K562 (cell line): ENCODE data around the gene GNG7. TPM values are rescaled to one million over a fixed set of nuclear protein-coding genes. Genes with fewer than 3 reads are reported as not detected.

Source experiments
- ATAC-seq: fragments of 200-7000 bp; cut with Tn5 transposase; 3 replicates; pipeline ENCODE4 v1.9.1; 2020; ENCODE audit warnings: moderate library complexity
- BruUV-seq: library from RNA; stranded (reverse); fragments of 400-500 nt; replicated peaks from 2 replicates; lab custom pipeline; 2021; lab: Mats Ljungman, UMichigan
- CTCF ChIA-PET: fragments of 300-600 bp; formaldehyde crosslinking; extraction: SDS; loops from one replicate; lab custom pipeline; 2021; ENCODE audit warnings: low intra/inter-chr PET ratio; lab: Yijun Ruan, JAX
- POLR2A ChIA-PET: fragments of 300-600, 350-650 bp; sonication (Branson Sonifier 250); formaldehyde crosslinking; extraction: SDS; loops from one replicate; lab custom pipeline; 2021; ENCODE audit warnings: antibody characterized with exemption, inconsistent platforms; lab: Yijun Ruan, JAX
- DNase-seq, 4 experiments: peaks; one replicate each; pipeline versions ENCODE4 v3.0.0 to v3.0.0-alpha.2; 2011 to 2018; ENCODE audit warnings: low spot score in 3 of 4, mixed read lengths in 3 of 4; ENCODE audit errors: extremely low read depth in 1 of 4
- FAIRE-seq: peaks from 2 replicates; lab custom pipeline; 2011; peaks lifted over from hg19 to GRCh38; lab: Jason Lieb, UNC
- H2AFZ ChIP-seq: 2 replicates; pipeline ENCODE4 v1.6.0; 2011; ENCODE audit warnings: low read depth, low read length, control low read depth, inconsistent platforms
- H3K27ac ChIP-seq: fragments of 200-600 bp; 3 replicates; pipeline ENCODE4 v1.8.0; 2011; ENCODE audit warnings: low read depth, mild to moderate bottlenecking, control low read depth, inconsistent platforms, low read length, moderate library complexity, mixed read lengths; ENCODE audit errors: extremely low read depth
- H3K27me3 ChIP-seq, 2 experiments: fragments of 300-600 bp in 1 of 2; 2 replicates in 1 of 2; 3 replicates in 1 of 2; pipeline versions ENCODE4 v1.6.0 to v1.8.0; 2011; ENCODE audit warnings: inconsistent platforms in 2 of 2, low read length in 2 of 2, mild to moderate bottlenecking in 1 of 2, mixed read lengths in 1 of 2, moderate library complexity in 1 of 2; ENCODE audit not compliant: control insufficient read depth in 2 of 2, insufficient read depth in 2 of 2
- H3K36me3 ChIP-seq: fragments of 300-600 bp; 3 replicates; pipeline ENCODE4 v1.8.0; 2011; ENCODE audit warnings: mild to moderate bottlenecking, low read length, inconsistent platforms; ENCODE audit not compliant: control insufficient read depth, insufficient read depth
- H3K4me1 ChIP-seq, 2 experiments: fragments of 200-600 bp in 1 of 2; replicated peaks in 1 of 2; 2 replicates in 1 of 2; 3 replicates in 1 of 2; pipeline versions ENCODE4 v1.5.1 to v1.8.0; 2011; ENCODE audit warnings: inconsistent platforms in 2 of 2, low read length in 2 of 2, mild to moderate bottlenecking in 1 of 2, mixed read lengths in 1 of 2, moderate library complexity in 1 of 2; ENCODE audit not compliant: control insufficient read depth in 2 of 2, insufficient read depth in 2 of 2
- H3K4me2 ChIP-seq: 2 replicates; pipeline ENCODE4 v1.6.1; 2011; ENCODE audit warnings: low read length, control low read depth, inconsistent platforms, mixed read lengths; ENCODE audit not compliant: insufficient read depth
- H3K4me3 ChIP-seq: fragments of 200-600 bp; sonication (generic), shearing (Covaris generic); 2 replicates; pipeline ENCODE4 v1.5.1; 2016; ENCODE audit warnings: control low read depth, inconsistent platforms
- H3K79me2 ChIP-seq: fragments of 200-600 bp; 3 replicates; pipeline ENCODE4 v1.8.0; 2011; ENCODE audit warnings: low read length, inconsistent platforms; ENCODE audit not compliant: control insufficient read depth, insufficient read depth
- H3K9ac ChIP-seq, 2 experiments: 2 replicates each; pipeline versions ENCODE4 v1.6.0 to v1.6.1; 2011; ENCODE audit warnings: low read depth in 2 of 2, low read length in 2 of 2, control low read depth in 1 of 2, inconsistent platforms in 1 of 2, mild to moderate bottlenecking in 1 of 2, mixed read lengths in 1 of 2; ENCODE audit not compliant: insufficient read depth in 1 of 2
- H3K9me1 ChIP-seq: one replicate; pipeline ENCODE4 v1.6.0; 2011; ENCODE audit warnings: inconsistent platforms, mild to moderate bottlenecking, low read length, moderate library complexity; ENCODE audit not compliant: control insufficient read depth, insufficient read depth
- H3K9me3 ChIP-seq: replicated peaks from 2 replicates; pipeline ENCODE4 v1.5.1; 2011; ENCODE audit warnings: low read depth, low read length, inconsistent platforms; ENCODE audit not compliant: control insufficient read depth, insufficient read depth
- H4K20me1 ChIP-seq: replicated peaks from 2 replicates; pipeline ENCODE4 v1.6.1; 2011; ENCODE audit warnings: low read length, inconsistent platforms, mixed read lengths; ENCODE audit not compliant: control insufficient read depth, insufficient read depth
- BCOR ChIP-seq: fragments of 450-650 bp; IDR thresholded peaks from 2 replicates; pipeline ENCODE4 v1.6.1; 2016
- MBD2 ChIP-seq: sonication (generic); IDR thresholded peaks from 2 replicates; pipeline ENCODE4 v1.6.1; 2016; ENCODE audit warnings: low read depth, borderline replicate concordance
- NFIC ChIP-seq: fragments of 450-650 bp; IDR thresholded peaks from 2 replicates; pipeline ENCODE4 v1.6.1; 2017; ENCODE audit warnings: mild to moderate bottlenecking, inconsistent platforms
- RBM25 ChIP-seq: fragments of 200-400 bp; formaldehyde crosslinking; IDR thresholded peaks from 2 replicates; pipeline ENCODE4 v1.6.1; 2018; ENCODE audit warnings: low read length, low read depth, moderate library complexity; ENCODE audit not compliant: severe bottlenecking
- TRIM28 ChIP-seq: fragments of 450-650 bp; IDR thresholded peaks from 2 replicates; pipeline ENCODE4 v1.6.1; 2017
- ZNF134 ChIP-seq: fragments of 250-450 bp; sonication (Bioruptor Pico); conservative IDR thresholded peaks from 2 replicates; pipeline ENCODE4 v1.4.0; 2020
- WGBS: fragments of 100-300 bp; shearing (Covaris generic); methylation state at CpG from one replicate; pipeline ENCODE4 v1.1.6; 2016; ENCODE audit warnings: low coverage, mixed read lengths; ENCODE audit not compliant: insufficient coverage; ENCODE audit errors: missing lambda C conversion rate; 5-methylcytosine and 5-hydroxymethylcytosine counted together
- in situ Hi-C: fragments of 300-500 bp; cut with MboI; formaldehyde crosslinking; loops from 4 replicates; pipeline ENCODE4 v1.15.0; 2018; ENCODE audit warnings: inconsistent platforms, mixed read lengths
- intact Hi-C: fragments of 100-400 bp; cut with micrococcal nuclease; formaldehyde crosslinking; loops from 2 replicates; pipeline ENCODE4 v1.14.2; 2022
- polyA plus RNA-seq, 8 experiments: library from polyadenylated mRNA; depleted of rRNA in 4 of 8; stranded (reverse) in 5 of 8; unstranded in 3 of 8; fragments of >200 nt; fragmentation: Nextera tagmentation in 2 of 8; fragmentation: Illumina TruSeq in 1 of 8; extraction: Ambion mirVana in 2 of 8; extraction: Trizol in 1 of 8; gene quantifications; 2 replicates each; pipeline versions ENCODE4 v1.2.1 to v1.2.3, GENCODE V29; 2011 to 2014; ENCODE audit warnings: inconsistent platforms in 1 of 8, missing spikeins in 1 of 8
- total RNA-seq, 7 experiments: library from RNA; depleted of rRNA in 6 of 7; stranded (reverse); fragments of >200 nt in 6 of 7; fragmentation: Illumina TruSeq in 2 of 7; extraction: Trizol in 2 of 7; gene quantifications; 2 replicates each; pipeline versions ENCODE4 v1.2.1 to v1.2.3, GENCODE V29; 2011 to 2021; ENCODE audit warnings: low replicate concordance in 1 of 7
- TF ChIP-seq, protein P1 (sequence below): fragments of 450-650 bp; IDR thresholded peaks from 2 replicates; pipeline ENCODE4 v1.7.1; 2018; ENCODE audit warnings: mild to moderate bottlenecking, low read depth; ENCODE audit not compliant: partially characterized antibody

The GNG7 gene
- total and polyA plus RNA-seq, 9 of the 15 experiments (the other 6 are each of a cell fraction or from before 2014, with no cell fraction given), result 0.01 to 0.20 (median 0.06) TPM; not detected in 1

DNA sequence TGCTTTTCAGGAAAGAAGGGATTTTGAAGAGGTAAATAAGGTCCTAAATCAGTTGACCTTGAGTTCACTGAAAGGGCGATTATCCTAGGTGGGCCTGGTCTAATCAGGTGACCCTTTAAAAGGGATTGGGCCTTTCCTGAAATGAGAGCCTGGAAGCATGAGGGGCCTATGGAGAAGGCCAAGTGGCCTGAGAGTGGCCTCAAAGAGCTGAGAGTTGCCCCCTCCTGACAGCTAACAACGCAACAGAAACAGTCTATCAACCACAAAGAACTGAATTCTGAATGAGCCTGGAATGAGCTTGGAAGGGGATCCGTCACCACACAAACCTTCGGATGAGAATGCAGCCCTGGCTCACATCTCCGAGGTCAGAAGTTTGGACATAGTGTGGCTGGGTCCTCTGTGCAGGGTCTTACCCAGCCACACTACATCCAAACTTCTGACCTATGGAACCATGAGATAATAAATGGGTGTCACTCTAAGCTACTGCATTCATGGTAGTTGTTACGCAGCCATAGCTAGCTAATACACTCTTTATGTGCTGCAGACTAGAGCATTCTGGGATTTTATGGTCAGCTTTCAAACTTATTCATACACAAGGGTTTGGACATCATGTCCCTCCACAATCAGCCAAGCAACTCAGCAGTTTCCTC is 72.0 kb downstream of the GNG7 start:
- TF ChIP-seq ZNF134, result peak; percentile 91
- TF ChIP-seq, protein P1, sequence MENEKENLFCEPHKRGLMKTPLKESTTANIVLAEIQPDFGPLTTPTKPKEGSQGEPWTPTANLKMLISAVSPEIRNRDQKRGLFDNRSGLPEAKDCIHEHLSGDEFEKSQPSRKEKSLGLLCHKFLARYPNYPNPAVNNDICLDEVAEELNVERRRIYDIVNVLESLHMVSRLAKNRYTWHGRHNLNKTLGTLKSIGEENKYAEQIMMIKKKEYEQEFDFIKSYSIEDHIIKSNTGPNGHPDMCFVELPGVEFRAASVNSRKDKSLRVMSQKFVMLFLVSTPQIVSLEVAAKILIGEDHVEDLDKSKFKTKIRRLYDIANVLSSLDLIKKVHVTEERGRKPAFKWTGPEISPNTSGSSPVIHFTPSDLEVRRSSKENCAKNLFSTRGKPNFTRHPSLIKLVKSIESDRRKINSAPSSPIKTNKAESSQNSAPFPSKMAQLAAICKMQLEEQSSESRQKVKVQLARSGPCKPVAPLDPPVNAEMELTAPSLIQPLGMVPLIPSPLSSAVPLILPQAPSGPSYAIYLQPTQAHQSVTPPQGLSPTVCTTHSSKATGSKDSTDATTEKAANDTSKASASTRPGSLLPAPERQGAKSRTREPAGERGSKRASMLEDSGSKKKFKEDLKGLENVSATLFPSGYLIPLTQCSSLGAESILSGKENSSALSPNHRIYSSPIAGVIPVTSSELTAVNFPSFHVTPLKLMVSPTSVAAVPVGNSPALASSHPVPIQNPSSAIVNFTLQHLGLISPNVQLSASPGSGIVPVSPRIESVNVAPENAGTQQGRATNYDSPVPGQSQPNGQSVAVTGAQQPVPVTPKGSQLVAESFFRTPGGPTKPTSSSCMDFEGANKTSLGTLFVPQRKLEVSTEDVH, result no peak
- peak; percentile 80 for TF ChIP-seq RBM25
- peak; percentile 53; the same call in 1 of the 2 replicates for TF ChIP-seq TRIM28
- TF ChIP-seq NFIC, result no peak
- peak; percentile 55; the same call in 1 of the 2 replicates for TF ChIP-seq BCOR
- no peak for TF ChIP-seq MBD2
- FAIRE-seq, result no peak
- H3K27ac ChIP-seq, result no peak overlapping the region
- intact Hi-C loops, result no loop called here
- no peak for DNase-seq
- H3K4me1 ChIP-seq, result peaks cover 0 to 16% of the 10 kb centered on the region in 2 experiments; a peak in 2 of 5 replicates
- BruUV-seq, result no TSS peak
- 33% methylated on average over 6 of the region's 6 CpGs for WGBS
- no peak overlapping the region for H2AFZ ChIP-seq
- no peak overlapping the region for H3K4me2 ChIP-seq
- H3K27me3 ChIP-seq, result peaks cover under 1 to 42% of the 10 kb centered on the region in 2 experiments; a peak in 4 of 5 replicates
- H3K9me3 ChIP-seq, result peaks cover 9% of the 10 kb centered on the region
- ATAC-seq, result no peak
- no peak overlapping the region for H3K4me3 ChIP-seq
- ChIA-PET POLR2A (no interaction called here), CTCF (no interaction called here)
- no peaks in the 10 kb centered on the region; the same call in 1 of the 2 replicates for H4K20me1 ChIP-seq
- no peaks in the 10 kb centered on the region for H3K9me1 ChIP-seq
- in situ Hi-C loops, result no loop called here
- no peaks in the 10 kb centered on the region for H3K79me2 ChIP-seq
- H3K36me3 ChIP-seq, result no peaks in the 10 kb centered on the region
- no peak overlapping the region for H3K9ac ChIP-seq
